ENCODE results near the gene SCO1.

Gene SCO1

GRCh38 chr17:10652984-10653659 lies 44.2 kb downstream of the SCO1 start:
- DNase-seq = no peak

DNA sequence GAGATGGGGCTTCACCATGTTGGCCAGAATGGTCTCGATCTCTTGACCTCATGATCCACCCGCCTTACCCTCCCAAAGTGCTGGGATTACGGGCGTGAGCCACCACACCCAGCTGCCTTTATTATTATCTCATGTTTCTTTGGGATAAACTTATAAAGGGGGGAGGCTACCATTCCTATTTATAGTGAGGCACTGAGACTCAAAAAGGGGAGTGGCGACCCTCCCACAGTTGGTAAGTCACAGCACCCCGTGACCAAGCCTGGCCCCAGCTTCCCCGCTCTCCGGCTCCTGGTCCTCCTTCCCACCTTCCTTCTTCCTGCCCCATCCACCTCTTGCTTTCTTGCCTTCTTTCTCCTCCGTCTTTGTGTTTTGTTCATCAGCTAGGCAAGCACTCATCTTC lies 45.4 kb downstream of the SCO1 start:
- DNase-seq = no peak

DNA sequence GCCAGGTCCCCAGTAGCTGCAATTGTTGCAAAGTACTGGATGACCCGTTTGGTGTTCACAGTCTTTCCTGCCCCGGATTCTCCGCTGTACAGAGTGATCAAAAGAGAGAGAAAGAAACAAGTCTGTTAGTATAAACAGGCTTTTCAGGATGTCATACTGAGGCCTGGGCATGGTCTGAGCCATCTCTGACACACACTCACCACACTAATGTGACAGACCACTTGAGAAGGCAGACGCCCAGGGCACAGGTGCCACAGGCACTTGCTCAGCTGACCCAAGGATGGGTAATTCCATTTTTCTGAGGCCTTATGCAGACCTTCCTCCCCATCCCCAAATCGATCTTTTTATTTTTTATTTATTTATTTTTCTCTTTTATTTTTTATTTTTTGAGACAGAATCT lies 47.7 kb downstream of the SCO1 start:
- DNase-seq = no peak

DNA sequence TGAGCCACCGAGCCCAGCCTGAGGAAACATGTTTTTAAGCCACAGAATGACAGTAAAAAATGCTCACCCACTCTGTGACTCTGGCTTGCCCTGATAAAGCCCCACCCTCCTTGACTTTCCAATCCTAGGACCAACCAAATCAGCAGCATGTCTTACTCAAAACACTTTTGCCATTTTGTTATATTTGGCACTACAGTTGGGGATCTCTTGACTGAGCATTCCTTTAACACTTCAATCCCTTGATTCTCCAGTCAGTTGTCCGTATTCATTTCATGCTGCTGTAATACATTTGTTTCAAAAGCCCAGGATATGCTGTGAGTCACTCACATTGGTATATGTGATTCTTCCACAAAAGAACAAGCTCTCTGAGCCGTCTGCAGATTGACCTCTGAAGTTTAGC lies 48.4 kb downstream of the SCO1 start:
- no peak for DNase-seq

DNA sequence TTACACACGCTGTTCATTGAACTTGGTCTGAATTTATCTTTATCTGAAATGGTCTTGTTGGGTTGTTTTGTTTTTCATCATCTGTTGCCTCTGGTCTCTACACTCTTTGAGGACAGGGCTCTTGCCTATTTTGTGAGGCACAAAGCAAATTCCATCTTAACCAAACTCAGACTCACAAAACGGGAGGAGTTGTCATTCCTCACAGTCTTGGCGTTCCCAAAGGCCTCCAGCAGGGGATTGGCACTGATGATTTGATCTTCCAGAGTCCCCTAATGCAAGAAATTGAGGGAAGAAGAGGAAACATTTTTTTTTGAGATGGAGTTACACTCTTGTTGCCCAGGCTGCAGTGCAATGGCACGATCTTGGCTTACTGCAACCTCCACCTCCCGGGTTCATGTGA lies 49.0 kb downstream of the SCO1 start:
- no peak for DNase-seq

GRCh38 chr17:10646392-10646990 lies 50.8 kb downstream of the SCO1 start:
- peak; percentile 88 for DNase-seq

- no peak for DNase-seq
Measured at GRCh38 chr17:10640475-10640874, 56.9 kb downstream of the SCO1 start.

- DNase-seq = no peak
Measured at GRCh38 chr17:10638151-10638550, 59.2 kb downstream of the SCO1 start.

DNA sequence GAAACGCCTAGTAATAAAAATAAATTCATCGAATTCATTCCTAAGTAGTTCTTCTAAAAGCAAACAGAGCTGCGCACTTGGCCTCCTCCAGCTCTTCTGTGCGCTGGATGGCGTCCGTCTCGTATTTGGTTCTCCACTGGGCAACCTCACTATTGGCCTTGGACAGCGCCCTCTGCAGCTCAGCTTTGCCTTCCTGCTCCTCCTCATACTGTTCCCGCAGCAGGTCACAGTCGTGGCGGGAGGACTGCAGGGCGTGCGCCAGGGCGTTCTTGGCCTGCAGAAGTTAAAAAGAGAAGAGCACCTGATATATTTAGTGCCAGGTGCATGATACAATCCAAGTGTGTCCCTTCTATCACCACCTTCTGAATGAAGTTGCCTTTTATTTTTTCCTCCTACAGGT lies 62.0 kb downstream of the SCO1 start:
- no peak for DNase-seq

DNA sequence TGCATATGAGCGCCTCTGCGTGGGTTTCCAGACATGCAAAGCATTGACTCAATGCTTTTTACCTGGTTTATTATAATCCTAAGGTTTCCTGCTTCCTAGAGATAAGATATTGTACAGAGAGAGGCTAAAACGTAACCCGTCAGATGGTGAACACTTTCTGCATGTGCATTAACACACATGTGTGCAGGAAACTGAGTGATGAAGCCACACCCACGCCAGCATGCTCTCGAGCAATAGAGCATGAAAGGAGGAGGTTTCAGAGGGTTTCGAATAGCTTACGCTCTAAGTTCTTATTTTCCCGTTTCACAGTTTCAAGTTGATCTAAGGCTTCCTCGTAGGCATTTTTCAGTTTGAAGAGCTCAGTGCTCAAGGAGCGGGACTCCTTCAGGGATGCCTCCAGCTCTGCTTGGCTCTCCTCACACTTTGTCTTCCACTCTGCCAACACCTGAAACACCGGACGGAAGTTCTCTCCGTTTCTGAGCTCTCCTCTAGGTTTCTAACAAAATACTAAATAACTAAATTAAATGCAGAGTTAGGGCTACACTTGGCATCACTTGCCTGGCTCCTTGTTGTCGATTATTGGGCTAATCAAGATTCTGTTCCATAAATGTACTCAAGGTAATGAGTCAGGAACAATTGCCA lies 63.5 kb downstream of the SCO1 start:
- DNase-seq = no peak

GRCh38 chr17:10631701-10632100 lies 65.6 kb downstream of the SCO1 start:
- no peak for DNase-seq

GRCh38 chr17:10631048-10631700 lies 66.2 kb downstream of the SCO1 start:
- DNase-seq = peak; percentile 38

DNA sequence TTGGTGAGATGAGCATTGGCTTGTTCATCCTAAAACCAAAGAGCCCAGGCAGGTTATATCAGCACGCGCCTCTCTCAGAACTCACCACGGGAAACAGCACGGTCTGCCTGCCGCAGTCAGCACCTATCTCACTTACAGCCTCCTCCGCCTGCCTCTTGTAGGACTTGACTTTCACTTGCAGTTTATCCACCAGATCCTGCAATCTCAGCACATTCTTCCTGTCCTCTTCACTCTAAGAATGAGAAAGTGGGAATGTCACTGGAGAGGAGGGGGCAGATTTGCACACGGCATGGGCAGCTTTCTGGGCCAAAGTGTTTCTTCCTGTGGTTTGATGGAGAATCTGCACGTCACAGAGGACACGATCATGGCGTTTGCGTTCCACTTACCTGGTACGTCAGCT lies 67.6 kb downstream of the SCO1 start:
- no peak for DNase-seq

- DNase-seq = no peak
Measured at GRCh38 chr17:10628756-10629155, 68.6 kb downstream of the SCO1 start.

DNA sequence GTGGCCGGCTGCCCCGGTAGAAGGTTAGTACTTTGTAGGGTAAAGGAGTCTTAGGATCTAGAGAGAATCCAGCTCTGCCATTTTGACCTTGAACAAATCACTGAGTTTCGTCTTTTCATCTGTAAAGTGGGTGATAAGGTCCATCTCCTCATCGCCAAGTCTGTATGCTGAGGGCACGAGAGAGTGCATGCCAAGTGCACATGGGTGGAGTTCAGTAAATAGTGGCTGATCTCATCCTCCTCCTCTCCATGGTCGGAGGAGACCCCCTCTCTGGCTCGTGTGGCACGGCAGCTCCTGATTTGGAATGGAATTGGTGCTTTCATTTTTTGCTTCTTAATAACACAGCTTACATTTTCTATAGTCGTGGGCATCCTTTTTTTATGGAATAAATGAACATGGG lies 70.9 kb downstream of the SCO1 start:
- no peak for DNase-seq

DNA sequence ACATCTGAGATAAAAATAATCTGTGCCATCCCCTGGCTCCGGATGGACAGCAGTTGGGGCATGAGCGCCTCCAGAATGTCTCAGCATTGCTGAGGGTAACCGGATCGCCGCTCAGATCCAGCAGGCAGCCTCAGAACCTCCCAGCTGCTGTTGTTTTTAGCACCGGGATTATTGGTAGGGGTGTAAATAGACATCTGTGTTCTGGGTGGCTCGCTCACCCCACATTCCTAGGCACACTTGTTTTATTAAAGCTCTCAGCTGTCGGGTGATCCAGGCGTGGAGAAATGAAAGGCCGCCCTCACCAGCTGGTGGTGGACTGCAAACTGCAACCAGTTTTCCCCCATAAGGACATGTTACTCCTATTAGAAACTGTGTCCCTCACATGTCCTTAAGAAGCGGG lies 72.4 kb downstream of the SCO1 start:
- no peak for DNase-seq

DNA sequence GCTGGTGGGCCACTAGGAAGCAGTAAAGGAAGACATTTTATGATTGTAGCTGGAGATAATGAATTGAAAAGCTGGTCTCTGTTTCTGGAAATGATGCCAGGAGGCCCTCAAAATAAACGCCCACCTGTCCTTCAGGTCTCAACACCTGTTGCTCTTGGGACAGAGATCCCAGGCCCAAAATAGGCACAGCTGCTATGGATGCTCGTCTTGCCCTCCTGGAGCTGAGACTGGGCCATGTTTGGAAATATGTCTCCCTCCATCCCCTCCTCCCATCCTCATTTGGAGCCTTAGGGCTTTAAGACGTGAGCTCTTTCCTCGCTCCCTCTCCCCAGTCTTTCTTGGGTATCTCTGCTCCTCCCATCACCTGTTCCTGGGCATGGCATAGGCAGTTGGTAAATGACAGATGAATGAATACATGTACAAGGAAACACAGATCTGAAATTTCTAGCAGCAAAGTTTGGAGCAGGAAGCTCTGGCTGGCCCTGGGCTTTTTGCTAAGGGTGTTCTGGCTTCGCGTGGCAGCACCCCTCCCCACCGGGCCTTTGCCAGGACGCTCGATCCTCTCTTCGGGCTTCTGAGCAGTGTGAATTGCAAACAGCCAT lies 73.5 kb downstream of the SCO1 start:
- DNase-seq = no peak

GRCh38 chr17:10622617-10623485 lies 74.5 kb downstream of the SCO1 start:
- no peak for DNase-seq

Measured in CD4-positive, alpha-beta T cell treated with Interleukin-17A for 4 hours (primary cell).